IPS-NIHi7 (cell line): ENCODE measurements around the gene KPNA6.
"Not testable (repeated sequence)": the region's sequence is repeated elsewhere in the genome, so short reads cannot be mapped to it uniquely, and the experiment has no call there.

Experiments used
- DNase-seq: peaks from one replicate; pipeline ENCODE4 v3.0.0; 2012; ENCODE audit warnings: mixed read lengths; ENCODE audit errors: extremely low spot score

Gene KPNA6

GRCh38 chr1:32100807-32101708, 6.8 kb upstream of the KPNA6 start:
- no peak for DNase-seq

DNA sequence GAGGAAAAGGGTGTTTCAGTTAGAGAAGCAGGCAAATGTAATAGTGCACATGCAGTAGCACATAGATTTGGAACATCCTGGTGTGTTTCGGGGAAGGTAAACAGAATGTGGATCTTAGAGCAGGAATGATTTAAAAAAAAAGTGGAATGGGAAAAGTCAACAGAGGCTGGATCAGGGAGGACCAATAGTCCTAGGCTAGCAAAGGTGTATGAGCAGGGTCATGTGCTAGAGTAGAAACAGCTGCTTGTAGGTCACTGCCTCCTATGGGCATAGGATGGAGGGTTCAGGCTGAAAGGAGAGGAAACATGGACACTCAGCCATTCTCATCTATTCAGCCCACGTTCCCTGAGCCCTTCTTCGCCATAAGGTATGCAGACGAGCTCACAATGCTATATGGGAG, 3.7 kb upstream of the KPNA6 start:
- no peak for DNase-seq

DNA sequence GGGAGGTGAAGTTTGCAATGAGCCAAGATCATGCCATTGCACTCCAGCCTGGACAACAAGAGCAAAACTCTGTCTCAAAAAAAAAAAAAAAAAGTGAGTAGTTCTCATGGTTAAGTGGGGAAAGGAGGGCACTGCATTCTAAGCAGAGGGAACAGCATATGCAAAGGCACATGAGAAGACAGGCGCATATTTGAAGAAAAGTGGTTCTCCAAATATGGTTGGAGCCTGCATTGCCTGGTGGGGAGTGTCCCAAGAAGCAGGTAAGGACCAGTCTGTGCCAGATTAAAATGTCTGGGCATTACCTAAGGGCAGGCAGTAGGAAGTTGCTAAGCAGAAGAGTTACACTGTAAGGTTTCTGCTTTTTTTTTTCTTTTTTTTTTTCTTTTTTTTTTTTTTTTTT, 2.5 kb upstream of the KPNA6 start:
- no peak for DNase-seq

GRCh38 chr1:32106663-32107275, 1.1 kb upstream of the KPNA6 start:
- DNase-seq, result no peak

DNA sequence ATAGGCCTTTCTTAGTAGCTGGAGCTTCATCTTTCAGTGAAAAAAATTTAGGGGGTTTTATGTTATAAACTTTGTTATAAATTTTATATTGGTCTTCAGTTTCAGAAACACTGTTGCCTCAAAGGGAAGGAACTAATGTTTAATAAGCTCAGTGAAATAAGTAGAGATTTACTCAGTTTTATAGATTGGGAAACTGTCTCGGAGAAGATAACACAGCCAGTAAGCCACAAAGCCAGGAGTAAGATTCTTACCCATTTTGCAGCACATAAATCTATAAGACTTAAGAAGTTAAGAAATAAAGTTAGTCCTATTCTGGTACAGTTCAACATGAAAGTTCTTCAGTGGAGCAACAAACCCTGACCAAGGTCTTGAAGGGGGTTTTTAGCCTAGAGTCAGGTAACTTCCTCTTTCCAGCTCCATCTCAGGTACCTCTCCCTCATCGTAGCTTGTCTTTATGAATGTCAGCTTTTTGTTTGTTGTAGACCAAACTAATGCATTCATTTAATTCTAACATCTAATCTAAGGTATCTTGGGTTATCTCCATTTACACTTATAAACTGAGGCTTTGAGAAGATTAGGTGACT, 3.3 kb downstream of the KPNA6 start:
- DNase-seq, result no peak

- DNase-seq, result no peak
Measured at GRCh38 chr1:32111789-32112188, 3.9 kb downstream of the KPNA6 start.

DNA sequence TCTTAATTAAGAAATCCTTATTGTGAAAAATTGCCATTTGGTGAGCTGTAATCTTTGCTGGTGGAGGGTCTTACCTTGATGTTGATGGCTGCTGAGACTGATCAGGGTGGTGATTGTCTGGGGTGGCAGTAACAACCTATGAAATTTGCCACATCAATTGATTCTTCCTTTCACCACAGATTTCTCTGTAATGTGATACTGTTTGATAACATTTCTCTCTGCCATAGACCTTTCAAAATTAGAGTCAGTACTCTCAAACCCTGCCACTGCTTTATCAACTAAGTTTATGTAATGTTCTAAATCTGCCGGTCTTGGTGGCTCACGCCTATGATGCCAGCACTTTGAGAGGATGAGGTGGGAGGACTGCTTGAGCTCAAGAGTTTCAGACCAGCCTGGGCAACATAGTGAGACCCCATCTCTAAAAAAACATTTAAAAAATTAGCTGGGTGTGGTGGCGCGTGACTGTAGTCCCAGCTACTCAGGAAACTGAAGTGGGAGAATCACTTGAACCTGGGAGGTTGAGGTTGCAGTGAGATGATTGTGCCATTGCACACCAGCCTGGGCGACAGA, 5.0 kb downstream of the KPNA6 start:
- no peak for DNase-seq

DNA sequence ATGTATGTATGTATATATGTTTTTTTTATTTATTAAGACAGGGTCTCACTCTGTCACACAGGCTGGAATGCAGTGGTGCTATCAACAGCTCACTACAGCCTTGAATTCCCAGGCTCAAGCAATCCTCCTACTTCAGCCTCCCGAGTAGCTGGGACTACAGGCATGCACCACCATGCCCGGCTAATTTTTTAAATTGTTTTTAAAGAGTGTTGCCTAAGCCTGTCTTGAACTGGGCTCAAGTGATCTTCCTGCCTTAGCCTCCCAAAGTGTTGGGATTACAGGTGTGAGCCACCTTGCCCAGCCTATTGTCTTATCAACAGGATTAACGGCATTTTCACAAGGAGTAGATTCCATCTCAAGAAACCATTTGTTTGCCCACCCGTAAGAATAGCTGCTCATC, 5.6 kb downstream of the KPNA6 start:
- DNase-seq, result not testable (repeated sequence)

GRCh38 chr1:32114420-32114819, 6.6 kb downstream of the KPNA6 start:
- no peak for DNase-seq

- no peak for DNase-seq
Measured at GRCh38 chr1:32115496-32115895, 7.6 kb downstream of the KPNA6 start.

DNA sequence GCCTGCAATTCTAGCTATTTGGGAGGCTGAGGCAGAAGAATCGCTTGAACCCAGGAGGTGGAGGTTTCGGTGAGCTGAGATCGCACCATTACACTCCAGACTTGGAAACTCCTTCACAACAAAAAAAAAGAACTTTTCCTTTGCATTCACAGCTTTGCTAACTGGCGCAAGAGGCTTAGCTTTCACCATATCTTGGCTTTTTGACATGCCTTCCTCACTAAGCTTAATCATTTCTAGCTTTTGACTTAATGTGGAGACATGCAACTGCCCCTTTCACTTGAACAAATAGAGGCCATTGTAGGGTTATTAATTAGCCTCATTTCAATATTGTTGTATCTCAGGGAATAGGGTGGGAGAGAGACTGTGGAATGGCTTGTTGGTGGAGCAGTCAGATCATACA, 8.7 kb downstream of the KPNA6 start:
- no peak for DNase-seq

DNA sequence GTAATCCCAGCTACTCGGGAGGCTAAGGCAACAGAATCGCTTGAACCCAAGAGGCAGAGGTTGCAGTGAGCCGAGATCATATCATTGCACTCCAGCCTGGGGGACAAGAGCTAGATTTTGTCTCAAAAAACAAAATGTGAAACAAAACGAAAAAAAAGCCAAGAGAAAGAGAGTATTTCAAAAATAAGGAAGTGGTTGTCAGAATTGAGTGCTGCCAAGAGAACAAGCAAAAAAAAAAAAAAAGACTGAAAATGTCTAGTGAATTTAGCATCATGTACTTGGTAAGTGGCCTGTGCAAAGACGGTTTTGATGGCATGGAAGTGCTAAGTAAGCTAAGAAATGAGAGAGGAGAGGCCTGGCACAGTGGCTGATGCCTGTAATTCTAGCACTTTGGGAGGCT, 14.3 kb downstream of the KPNA6 start:
- no peak for DNase-seq

DNA sequence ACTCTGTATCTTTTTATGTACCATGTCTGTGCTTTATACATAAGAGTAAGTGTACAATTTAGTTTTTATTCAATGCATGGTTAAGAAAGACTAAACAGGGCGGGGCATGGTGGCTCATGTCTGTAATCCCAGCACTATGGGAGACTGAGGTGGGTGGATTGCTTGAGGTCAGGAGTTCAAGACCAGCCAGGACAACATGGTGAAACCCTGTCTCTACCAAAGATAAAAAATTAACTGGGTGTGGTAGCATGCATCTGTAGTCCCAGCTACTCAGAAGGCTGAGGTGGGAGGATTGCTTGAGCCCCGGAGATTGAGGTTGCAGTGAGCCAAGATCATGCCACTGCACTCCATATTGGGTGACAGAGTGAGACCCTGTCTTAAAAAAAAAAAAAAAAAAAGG, 15.5 kb downstream of the KPNA6 start:
- not testable (repeated sequence) for DNase-seq

GRCh38 chr1:32125313-32125712, 17.5 kb downstream of the KPNA6 start:
- DNase-seq, result no peak

DNA sequence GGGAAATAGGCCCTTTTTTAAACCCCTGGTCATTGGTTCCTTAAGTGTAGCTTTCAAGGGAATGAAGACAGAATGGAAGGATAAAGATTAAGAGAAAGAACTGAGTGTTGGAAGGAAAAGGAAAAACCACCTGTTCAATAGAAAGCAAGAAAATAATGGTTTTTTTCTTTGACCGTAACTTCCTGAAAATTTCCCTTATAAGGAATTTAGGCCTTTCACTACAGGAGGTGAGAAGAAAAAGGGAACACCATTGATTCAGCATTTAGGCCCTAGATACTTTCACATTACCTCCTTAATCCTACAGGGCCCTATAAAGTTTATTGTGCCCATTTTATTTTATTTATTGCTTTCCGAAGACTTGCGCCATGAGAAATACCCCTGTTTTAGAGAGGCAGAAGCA, 18.9 kb downstream of the KPNA6 start:
- no peak for DNase-seq

- DNase-seq, result no peak
Measured at GRCh38 chr1:32127409-32128198, 19.7 kb downstream of the KPNA6 start.

- DNase-seq, result no peak
Measured at GRCh38 chr1:32128479-32128878, 20.6 kb downstream of the KPNA6 start.

DNA sequence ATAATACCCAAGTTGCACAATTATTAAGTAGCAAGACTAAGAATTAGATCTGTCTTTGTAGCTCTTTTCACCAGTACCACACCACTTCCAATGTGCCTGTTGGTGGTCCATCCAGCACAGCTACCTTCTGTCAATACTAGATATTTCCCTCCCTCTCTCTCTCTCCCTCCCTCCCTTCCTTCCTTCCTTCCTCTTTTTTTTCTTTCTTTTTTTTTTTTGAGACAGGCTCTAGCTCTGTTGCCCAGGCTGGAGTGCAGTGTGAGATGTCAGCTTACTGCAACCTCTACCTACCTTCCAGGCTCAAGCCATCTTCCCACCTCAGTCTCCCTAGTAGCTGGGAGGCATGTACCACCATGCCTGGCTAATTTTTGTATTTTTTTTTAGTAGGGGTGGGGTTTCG, 21.1 kb downstream of the KPNA6 start:
- no peak for DNase-seq

DNA sequence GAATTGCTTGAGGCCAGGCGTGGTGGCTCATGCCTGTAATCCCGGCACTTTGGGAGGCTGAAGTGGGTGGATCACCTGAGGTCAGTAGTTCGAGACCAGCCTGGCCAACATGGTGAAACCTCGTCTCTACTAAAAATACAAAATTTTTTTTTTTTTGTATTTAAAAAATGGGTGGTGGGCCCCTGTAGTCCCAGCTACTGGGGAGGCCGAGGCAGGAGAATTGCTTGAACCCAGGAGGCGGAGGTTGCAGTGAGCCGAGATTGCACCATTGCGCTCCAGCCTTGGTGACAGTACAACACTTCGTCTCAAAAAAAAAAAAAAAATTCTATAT, 26.1 kb downstream of the KPNA6 start:
- DNase-seq, result not testable (repeated sequence)

GRCh38 chr1:32137111-32137510, 29.3 kb downstream of the KPNA6 start:
- no peak for DNase-seq

GRCh38 chr1:32138965-32139364, 31.1 kb downstream of the KPNA6 start:
- DNase-seq, result no peak
